ENCODE results near the gene HMCN2. TPM values are rescaled to one million over a fixed set of nuclear protein-coding genes. Genes with fewer than 3 reads are reported as not detected.

HMCN2 gene
- total RNA-seq, 1 experiment from 2014 or later: 15.7 TPM

DNA sequence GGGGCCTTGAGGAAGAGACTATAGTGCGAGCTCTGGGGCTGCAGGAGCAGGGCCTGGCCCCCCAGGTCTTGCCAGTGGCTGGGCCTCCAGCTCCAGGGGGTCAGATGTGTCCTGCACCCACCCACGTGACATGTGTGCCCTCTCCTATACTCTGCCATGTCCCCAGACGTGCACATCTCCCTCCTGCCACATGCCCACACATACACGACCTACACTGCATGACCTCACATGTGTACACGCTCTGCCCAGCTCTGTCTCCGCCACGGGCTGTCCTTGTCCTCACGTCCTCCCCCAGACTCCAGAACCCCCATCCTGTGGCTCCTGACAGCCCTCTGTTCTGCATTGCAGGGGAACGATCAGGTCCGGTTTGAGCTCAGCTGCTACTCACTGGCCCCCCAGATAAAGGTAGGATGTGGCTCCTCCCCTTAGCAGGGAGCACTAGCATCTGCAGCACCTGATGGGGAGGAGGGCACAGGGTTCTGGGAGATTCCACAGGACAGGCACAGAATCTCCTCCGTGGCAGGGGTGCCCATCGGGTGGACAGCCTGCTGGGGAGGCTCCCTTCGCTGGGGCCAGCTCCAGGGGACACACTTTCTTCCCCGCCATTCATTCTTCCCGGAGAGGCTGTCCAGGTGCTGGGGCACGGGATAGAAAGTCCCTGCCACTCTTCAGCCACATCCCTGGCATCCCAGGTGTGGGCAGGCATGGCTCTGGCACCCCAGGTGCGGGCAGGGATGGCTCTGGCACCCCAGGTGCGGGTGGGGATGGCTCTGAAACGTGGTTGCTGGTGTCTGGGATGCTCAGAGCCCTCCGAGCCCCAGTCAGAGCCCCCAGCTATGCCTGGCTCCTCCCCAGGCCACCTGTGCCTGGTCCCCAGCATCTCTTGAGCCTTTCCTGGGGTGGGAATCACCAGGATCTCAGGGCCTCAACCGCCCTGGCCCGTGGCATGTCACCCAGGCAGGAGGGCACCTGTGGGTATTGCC, 198.5 kb downstream of the HMCN2 start:
- DNase-seq (ENCODE audit: low read depth): no peak

- DNase-seq (ENCODE audit: low read depth): no peak
These were observed 200.0 kb downstream of the HMCN2 start for GRCh38 chr9:130465383-130466096.

DNA sequence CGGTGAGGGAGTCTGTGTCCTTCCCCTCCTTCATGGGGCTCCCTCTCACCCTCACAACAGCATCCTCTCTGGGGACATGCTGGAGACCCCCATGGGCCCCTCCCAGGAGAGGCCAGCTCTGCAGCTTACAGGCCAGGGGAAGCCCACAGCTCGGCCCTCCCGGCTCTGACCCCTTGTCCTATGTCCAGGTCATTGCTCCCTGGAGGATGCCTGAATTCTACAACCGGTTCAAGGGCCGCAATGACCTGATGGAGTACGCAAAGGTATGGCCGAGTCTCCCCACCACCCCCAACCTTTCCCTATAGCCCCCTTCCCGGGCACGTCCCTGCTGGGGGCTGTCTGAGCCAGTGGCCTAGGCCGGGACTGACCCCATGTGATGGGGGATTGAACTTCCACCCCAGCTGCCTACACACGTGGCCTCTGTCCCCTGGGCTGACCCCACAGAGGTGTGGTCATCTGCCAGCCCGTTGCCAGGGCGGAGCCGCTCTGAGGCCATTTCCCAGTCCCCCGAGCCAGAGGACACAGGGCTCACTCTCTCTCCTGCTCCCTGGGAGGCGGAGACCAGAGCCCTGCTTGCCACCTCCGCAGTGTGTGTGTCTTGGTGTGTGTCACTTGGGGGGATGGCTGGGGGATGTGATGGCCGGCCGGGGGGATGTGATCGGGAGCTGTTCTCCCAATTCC, 201.1 kb downstream of the HMCN2 start:
- no peak for DNase-seq (ENCODE audit: low read depth)

DNA sequence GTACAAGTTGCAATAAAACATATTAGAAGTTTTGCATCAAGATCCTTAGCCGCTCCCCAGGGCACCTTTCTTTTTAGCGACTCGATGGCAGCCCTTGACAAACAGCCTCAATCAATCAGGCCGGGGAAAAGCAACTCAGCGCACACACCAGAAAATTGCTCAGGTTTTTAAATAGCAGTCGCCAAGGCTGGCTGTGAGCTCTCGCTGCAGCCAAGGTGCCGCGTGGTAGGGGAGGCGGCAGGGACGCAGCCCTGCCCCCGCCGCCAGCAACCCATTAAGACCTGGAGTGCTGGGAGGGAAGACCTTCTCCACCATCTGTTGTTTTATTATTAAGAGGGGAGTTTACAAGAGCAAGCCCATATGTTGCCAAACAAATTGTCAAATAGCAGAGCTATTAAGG, 201.8 kb downstream of the HMCN2 start:
- no peak for DNase-seq (ENCODE audit: low read depth)

DNA sequence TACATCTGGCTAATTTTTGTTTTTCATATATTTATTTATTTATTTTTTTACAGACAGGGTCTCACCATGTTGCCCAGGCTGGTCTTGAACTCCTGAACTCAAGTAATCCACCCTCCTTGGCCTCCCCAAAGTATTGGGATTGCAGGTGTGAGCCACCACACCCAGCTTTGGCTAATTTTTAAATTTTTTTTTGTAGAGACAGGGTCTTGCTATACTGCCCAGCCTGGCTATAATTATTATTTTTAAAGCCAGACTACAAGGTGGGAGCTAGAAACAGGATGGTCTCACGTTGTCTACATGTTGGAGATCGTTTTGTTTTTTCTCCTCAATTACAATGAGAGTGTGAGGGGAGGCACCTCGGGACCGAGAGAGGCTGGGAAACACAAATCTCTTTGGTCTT, 203.0 kb downstream of the HMCN2 start:
- DNase-seq (ENCODE audit: low read depth): no peak

DNA sequence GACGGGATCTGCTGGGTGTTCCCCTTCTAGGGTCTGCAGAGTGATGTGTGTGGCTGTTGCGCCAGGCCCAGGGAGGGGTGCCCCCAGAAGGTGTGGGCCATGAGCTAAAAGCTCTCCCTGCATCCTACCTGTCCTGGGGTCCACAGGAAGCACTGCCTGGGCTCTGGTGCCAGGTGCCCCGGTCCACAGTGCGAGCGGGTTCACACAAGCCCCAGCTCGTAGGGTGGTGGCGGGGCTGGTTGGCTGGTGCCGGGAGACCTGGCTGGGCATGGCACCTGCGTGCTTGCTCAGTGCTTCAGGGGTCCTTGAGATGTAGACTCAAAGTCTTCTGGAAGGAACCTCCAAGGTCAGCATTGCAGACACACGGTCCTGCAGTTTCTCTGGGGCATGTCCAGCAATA, 204.7 kb downstream of the HMCN2 start:
- DNase-seq (ENCODE audit: low read depth): no peak

DNA sequence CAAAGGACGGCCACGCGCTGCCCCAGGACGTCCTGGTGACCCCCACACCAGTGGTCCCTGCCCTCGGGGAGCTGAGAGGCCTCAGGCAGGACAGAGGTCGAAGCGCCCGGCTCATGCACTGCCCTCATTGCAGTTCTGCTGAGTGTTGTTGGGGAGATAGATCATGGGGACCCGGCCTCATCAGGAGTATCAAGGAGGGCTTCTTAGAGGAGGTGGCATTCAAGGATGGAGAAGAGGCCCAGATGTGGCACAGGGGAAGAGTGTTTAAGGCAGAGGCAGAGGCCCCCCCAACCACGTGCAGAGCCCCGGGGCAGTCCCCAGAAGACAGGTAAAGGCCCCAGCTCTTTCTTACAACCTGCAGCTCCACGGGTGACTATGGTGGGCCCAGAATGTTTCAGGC, 205.4 kb downstream of the HMCN2 start:
- DNase-seq (ENCODE audit: low read depth): no peak

- DNase-seq (ENCODE audit: low read depth): no peak
These were observed 206.0 kb downstream of the HMCN2 start for GRCh38 chr9:130471411-130472183.

DNA sequence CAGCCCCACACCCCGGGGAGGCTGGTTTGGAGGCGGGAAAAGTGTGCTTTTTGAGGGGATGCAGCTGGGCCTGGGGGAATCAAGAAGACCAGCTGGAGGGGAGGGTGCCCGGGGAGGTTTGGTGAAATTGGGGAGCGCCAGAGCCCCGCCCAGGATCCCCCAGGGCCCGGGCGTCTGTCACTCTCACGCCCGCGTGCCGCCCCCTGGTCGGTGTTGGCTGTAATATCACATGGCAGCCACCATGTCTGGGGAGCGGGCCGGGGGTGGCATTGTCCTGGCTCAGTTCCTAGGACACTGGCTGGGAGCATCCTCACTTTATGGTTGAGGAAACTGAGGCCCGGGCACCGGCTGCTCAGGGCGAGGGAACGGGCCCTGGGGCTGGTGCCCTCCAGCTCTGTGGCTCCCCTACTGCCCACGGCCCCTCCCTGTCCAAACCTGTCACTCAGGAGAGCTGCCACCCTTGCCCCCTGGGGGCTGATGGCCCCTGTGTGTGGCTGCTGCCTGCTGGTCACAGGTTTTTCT, 206.7 kb downstream of the HMCN2 start:
- DNase-seq (ENCODE audit: low read depth): no peak

GRCh38 chr9:130473009-130473408, 207.4 kb downstream of the HMCN2 start:
- no peak for DNase-seq (ENCODE audit: low read depth)

GRCh38 chr9:130473566-130473965, 208.0 kb downstream of the HMCN2 start:
- no peak for DNase-seq (ENCODE audit: low read depth)

DNA sequence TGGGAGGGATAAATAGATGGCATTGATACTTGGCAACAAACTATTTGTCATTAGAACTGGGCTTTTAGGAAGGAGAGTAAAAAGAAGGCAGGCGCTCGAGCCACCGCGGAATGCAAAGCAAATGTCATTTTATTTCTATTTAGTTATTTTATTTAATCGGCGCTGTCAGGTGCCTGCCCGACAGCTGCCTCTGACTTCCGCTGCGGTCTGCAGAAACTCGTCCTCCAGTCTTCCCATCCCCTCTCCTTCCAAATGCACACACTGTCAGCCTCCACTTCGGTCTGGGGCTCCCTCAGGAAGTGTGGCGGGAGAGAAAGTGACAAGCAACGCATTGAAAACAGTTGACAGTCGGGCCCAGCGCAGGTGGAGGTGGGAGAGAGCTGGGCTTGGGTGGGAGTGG, 208.5 kb downstream of the HMCN2 start:
- no peak for DNase-seq (ENCODE audit: low read depth)

GRCh38 chr9:130476151-130476730, 210.7 kb downstream of the HMCN2 start:
- DNase-seq (ENCODE audit: low read depth): no peak

- no peak for DNase-seq (ENCODE audit: low read depth)
These were observed 212.0 kb downstream of the HMCN2 start for GRCh38 chr9:130477564-130477963.

DNA sequence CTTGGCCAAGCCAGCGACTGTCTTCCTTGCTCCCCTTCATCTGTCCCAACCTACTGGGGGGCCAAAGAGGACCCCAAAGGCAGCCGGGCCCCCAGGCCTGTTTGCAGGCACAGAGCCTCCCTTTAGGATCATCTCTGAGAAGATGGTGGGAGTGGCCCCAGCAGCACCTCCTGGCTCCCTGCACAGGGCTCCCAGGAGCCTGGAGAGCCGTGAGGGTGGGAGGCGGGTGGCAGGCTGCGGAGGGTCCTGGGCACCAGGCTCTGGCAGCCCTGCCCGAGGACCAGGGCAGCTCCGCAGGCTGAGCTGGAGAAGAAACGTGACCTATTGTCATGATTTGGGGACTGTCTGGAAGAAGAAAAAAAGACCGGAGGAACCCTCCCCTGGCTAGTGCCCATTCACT, 212.6 kb downstream of the HMCN2 start:
- no peak for DNase-seq (ENCODE audit: low read depth)

DNA sequence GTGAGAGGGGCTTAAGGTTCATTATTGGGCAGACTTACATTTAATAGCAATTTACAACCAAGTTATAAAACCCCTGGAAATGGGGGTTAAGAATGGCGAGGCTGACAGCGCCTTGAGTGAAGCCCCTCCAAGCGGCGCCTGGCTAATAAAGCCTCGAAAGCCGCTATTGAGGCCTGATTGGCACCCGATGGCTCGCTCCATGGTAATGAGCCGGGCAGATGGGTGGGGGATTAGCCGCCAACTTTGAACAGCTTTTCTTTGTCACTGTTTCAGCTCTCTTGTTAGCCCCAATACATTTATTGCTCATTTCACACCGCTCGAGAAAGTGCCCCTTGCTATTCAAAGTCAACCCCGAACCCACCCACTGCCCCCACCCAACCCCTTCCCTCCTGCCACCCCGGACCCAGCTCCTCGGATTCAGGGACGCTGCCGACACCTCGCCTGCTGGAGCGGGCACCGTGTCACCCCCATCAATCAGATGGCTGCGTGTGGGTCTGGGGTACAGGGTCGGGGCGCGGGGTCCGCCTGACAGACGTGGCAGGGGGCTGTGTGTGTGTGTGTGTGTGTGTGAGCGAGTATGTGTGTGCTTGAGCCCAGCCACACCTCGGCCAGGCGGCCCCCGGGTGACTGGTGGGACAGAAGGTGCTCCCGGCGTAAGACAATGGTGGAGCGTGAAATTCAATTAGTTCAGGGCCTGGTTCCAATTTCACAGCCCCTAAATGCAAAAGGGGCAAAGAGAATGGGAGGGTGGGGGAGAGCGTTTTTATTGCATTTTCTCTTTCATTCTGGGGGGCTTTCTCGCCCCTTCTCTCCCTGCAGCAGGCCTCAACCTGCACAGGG, 213.4 kb downstream of the HMCN2 start:
- no peak for DNase-seq (ENCODE audit: low read depth)

DNA sequence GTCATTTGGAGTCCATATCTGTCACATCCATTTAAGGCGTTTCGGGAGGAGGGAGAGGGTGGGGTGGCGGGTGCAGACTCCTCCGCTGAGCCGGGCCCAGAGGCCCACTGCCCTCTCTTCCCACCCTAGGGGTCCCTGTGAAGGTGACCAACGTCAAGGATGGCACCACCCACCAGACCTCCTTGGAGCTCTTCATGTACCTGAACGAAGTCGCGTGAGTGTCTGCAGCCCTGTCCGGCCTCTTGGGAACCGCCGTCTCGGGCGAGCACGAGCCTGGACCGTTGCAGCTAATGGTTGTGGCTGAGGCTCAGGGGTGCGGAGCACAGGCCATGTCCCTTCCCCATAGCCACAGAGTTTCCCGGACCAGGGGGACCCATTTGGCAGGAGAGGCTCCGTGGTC, 214.0 kb downstream of the HMCN2 start:
- DNase-seq (ENCODE audit: low read depth): no peak

GRCh38 chr9:130480673-130481072, 215.1 kb downstream of the HMCN2 start:
- DNase-seq (ENCODE audit: low read depth): no peak

DNA sequence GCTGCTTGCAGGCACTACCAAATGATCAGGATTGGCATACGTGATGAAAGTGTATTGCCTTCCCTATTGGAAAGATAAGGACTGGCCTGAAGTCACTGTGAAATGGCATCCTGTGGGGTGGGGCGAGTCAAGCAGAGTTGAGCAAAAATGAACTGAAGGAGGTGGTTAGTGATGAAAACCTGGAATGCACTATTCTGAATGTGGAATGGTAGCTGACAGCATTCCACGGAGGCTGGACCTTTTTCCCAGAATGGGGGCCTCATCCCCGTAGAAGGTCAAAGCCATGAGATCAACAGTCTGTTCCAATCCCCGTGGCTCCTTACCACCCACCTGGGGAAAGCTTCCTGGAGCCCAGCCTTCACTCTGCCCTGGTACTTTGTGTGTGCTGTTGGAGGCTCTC, 216.9 kb downstream of the HMCN2 start:
- no peak for DNase-seq (ENCODE audit: low read depth)

Measured in LHCN-M2 (cell line).